CD14-positive monocyte (primary cell): ENCODE measurements around the gene LTBP1. TPM values are rescaled to one million over a fixed set of nuclear protein-coding genes. Genes with fewer than 3 reads are reported as not detected.

Experiments used
- DNase-seq, 3 donors: peaks; one replicate each; pipeline ENCODE4 v3.0.0-alpha.2; 2011 to 2022
- H2AFZ ChIP-seq: 2 replicates; pipeline ENCODE4 v1.6.0; 2012; ENCODE audit warnings: mild to moderate bottlenecking, low read depth, low read length, inconsistent platforms; ENCODE audit not compliant: insufficient read depth, poor library complexity, severe bottlenecking
- H3K27ac ChIP-seq, 2 donors: 1 replicate in 1 of 2; 2 replicates in 1 of 2; pipeline ENCODE4 v1.5.1; 2012 to 2013; ENCODE audit warnings: low read length in 2 of 2, control low read depth in 1 of 2, inconsistent platforms in 1 of 2, low read depth in 1 of 2, mild to moderate bottlenecking in 1 of 2
- H3K27me3 ChIP-seq, 2 donors: one replicate each; pipeline versions ENCODE4 v1.6.0 to v1.6.1; 2011 to 2013; ENCODE audit warnings: low read length in 2 of 2; ENCODE audit not compliant: control insufficient read depth in 2 of 2, insufficient read depth in 2 of 2
- H3K36me3 ChIP-seq, 2 donors: replicated peaks in 1 of 2; 1 replicate in 1 of 2; 2 replicates in 1 of 2; pipeline versions ENCODE4 v1.5.1 to v1.6.1; 2012 to 2013; ENCODE audit warnings: low read length in 2 of 2, control low read depth in 1 of 2, inconsistent platforms in 1 of 2, mild to moderate bottlenecking in 1 of 2; ENCODE audit not compliant: insufficient read depth in 2 of 2, control insufficient read depth in 1 of 2
- H3K4me1 ChIP-seq, 2 donors: 1 replicate in 1 of 2; 2 replicates in 1 of 2; pipeline versions ENCODE4 v1.5.1 to v1.6.1; 2012 to 2013; ENCODE audit warnings: low read length in 2 of 2, control low read depth in 1 of 2, inconsistent platforms in 1 of 2, mild to moderate bottlenecking in 1 of 2, moderate library complexity in 1 of 2; ENCODE audit not compliant: insufficient read depth in 2 of 2, control insufficient read depth in 1 of 2
- H3K4me2 ChIP-seq: replicated peaks from 2 replicates; pipeline ENCODE3; 2012; ENCODE audit warnings: low read length, moderate library complexity, mild to moderate bottlenecking; ENCODE audit not compliant: poor library complexity, severe bottlenecking; ENCODE audit errors: extremely low read depth
- H3K4me3 ChIP-seq, 3 experiments: fragments of 200-600 bp in 1 of 3; sonication (generic) in 1 of 3; replicated peaks in 1 of 3; 1 replicate in 2 of 3; 2 replicates in 1 of 3; pipeline ENCODE4 v1.5.1; 2011 to 2013; ENCODE audit warnings: low read length in 3 of 3, mild to moderate bottlenecking in 3 of 3, control low read depth in 2 of 3, low read depth in 2 of 3, inconsistent platforms in 1 of 3, moderate library complexity in 1 of 3
- H3K79me2 ChIP-seq: 2 replicates; pipeline ENCODE4 v1.6.0; 2012; ENCODE audit warnings: mild to moderate bottlenecking, control low read depth, inconsistent platforms, low read length, moderate library complexity; ENCODE audit not compliant: insufficient read depth
- H3K9ac ChIP-seq: 2 replicates; pipeline ENCODE4 v1.6.0; 2017; ENCODE audit warnings: low read length, mild to moderate bottlenecking; ENCODE audit not compliant: insufficient read depth, poor library complexity, severe bottlenecking
- H3K9me3 ChIP-seq, 2 donors: replicated peaks in 1 of 2; 1 replicate in 1 of 2; 2 replicates in 1 of 2; pipeline versions ENCODE4 v1.5.1 to v1.6.1; 2012 to 2013; ENCODE audit warnings: low read length in 2 of 2, control low read depth in 1 of 2; ENCODE audit not compliant: control insufficient read depth in 1 of 2, insufficient read depth in 1 of 2
- H4K20me1 ChIP-seq: 2 replicates; pipeline ENCODE4 v1.6.0; 2012; ENCODE audit warnings: mild to moderate bottlenecking, low read length, control low read depth, moderate library complexity; ENCODE audit not compliant: insufficient read depth
- H3K27ac Mint-ChIP-seq, 7 donors: one replicate each; pipeline ENCODE4 v1.8.0; 2020; ENCODE audit warnings: mild to moderate bottlenecking in 7 of 7, mixed read lengths in 7 of 7, moderate library complexity in 6 of 7, inconsistent platforms in 2 of 7
- H3K27me3 Mint-ChIP-seq, 3 donors: one replicate each; pipeline ENCODE4 v1.8.0; 2021 to 2022; ENCODE audit warnings: low read depth in 3 of 3, mild to moderate bottlenecking in 3 of 3, mixed read lengths in 3 of 3, moderate library complexity in 3 of 3, inconsistent platforms in 1 of 3
- H3K36me3 Mint-ChIP-seq, 2 donors: one replicate each; pipeline ENCODE4 v1.8.0; 2020; ENCODE audit warnings: mixed read lengths in 2 of 2, inconsistent platforms in 1 of 2, mild to moderate bottlenecking in 1 of 2
- H3K4me1 Mint-ChIP-seq: one replicate; pipeline ENCODE4 v1.8.0; 2020; ENCODE audit warnings: mild to moderate bottlenecking, mixed read lengths
- H3K4me3 Mint-ChIP-seq, 2 donors: one replicate each; pipeline ENCODE4 v1.8.0; 2020; ENCODE audit warnings: mild to moderate bottlenecking in 2 of 2, mixed read lengths in 2 of 2, moderate library complexity in 1 of 2
- H3K9me3 Mint-ChIP-seq, 7 donors: one replicate each; pipeline ENCODE4 v1.8.0; 2020 to 2022; ENCODE audit warnings: mixed read lengths in 7 of 7, mild to moderate bottlenecking in 6 of 7, moderate library complexity in 6 of 7, inconsistent platforms in 2 of 7
- WGBS: methylation state at CpG from one replicate; pipeline ENCODE4 v1.1.5; 2013; ENCODE audit warnings: missing lambda C conversion rate; ENCODE audit not compliant: insufficient coverage; 5-methylcytosine and 5-hydroxymethylcytosine counted together
- intact Hi-C, 2 donors: fragments of 100-400 bp; cut with micrococcal nuclease; formaldehyde crosslinking; loops; one replicate each; pipeline versions ENCODE4 v1.15.0 to v1.15.1; 2023
- polyA plus RNA-seq, 3 donors: library from polyadenylated mRNA; depleted of rRNA in 1 of 3; unstranded in 2 of 3; stranded (reverse) in 1 of 3; fragments of 300-500 nt in 2 of 3; fragments of >200 nt in 1 of 3; fragmentation: Illumina TruSeq in 2 of 3; gene quantifications; 1 replicate in 2 of 3; 2 replicates in 1 of 3; pipeline ENCODE4 v1.2.3, GENCODE V29; 2012 to 2021
- TF ChIP-seq, protein P1 (sequence below): fragments of 200-600 bp; IDR thresholded peaks from one replicate; pipeline ENCODE4 v1.8.0; 2022; ENCODE audit warnings: antibody characterized with exemption, mild to moderate bottlenecking

The LTBP1 gene
- polyA plus RNA-seq, 3 donors, result 0.18 to 0.24 TPM; not detected in 1

DNA sequence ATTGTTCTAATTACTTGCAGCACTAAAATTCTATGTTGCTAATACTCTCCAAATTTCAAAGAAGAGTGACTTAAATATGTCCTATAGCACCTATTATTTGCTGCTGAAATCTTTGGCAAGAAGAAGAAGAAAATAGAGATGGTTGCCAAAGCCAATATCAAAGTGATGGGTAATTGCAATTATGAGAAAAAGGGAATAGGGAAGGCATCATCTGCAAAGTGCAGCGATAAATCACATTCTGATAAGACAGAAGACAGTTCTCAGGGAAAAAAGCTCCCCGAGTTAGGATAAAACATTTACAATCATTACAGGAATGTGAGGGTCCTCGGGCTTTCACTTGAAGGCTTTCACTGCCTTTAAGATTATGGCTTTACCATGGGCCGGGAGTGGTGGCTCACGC, 457.6 kb downstream of the LTBP1 start:
- H3K4me3 ChIP-seq, result no peak overlapping the region
- peaks cover 0 to 9% (median 6%) of the 10 kb centered on the region in 7 donors for H3K9me3 Mint-ChIP-seq
- intact Hi-C loops, result no loop called here
- H3K4me1 ChIP-seq, result peaks cover 0 to 6% of the 10 kb centered on the region in 2 donors
- TF ChIP-seq, protein P1, sequence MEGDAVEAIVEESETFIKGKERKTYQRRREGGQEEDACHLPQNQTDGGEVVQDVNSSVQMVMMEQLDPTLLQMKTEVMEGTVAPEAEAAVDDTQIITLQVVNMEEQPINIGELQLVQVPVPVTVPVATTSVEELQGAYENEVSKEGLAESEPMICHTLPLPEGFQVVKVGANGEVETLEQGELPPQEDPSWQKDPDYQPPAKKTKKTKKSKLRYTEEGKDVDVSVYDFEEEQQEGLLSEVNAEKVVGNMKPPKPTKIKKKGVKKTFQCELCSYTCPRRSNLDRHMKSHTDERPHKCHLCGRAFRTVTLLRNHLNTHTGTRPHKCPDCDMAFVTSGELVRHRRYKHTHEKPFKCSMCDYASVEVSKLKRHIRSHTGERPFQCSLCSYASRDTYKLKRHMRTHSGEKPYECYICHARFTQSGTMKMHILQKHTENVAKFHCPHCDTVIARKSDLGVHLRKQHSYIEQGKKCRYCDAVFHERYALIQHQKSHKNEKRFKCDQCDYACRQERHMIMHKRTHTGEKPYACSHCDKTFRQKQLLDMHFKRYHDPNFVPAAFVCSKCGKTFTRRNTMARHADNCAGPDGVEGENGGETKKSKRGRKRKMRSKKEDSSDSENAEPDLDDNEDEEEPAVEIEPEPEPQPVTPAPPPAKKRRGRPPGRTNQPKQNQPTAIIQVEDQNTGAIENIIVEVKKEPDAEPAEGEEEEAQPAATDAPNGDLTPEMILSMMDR, result no peak
- no peaks in the 10 kb centered on the region for H4K20me1 ChIP-seq
- H3K79me2 ChIP-seq, result no peaks in the 10 kb centered on the region
- H3K36me3 ChIP-seq, result no peaks in the 10 kb centered on the region
- no peak overlapping the region for H2AFZ ChIP-seq
- H3K4me1 Mint-ChIP-seq, result peaks cover 16% of the 10 kb centered on the region
- no peaks in the 10 kb centered on the region for H3K36me3 Mint-ChIP-seq
- no peak overlapping the region for H3K9ac ChIP-seq
- no peaks in the 10 kb centered on the region for H3K27me3 ChIP-seq
- no peak overlapping the region for H3K4me3 Mint-ChIP-seq
- WGBS, result 90% methylated on average over 3 of the region's 5 CpGs
- peaks cover 1 to 5% (median 2%) of the 10 kb centered on the region in 3 donors for H3K27me3 Mint-ChIP-seq
- H3K4me2 ChIP-seq, result no peak overlapping the region
- no peak overlapping the region for H3K27ac ChIP-seq
- DNase-seq, result no peak
- H3K9me3 ChIP-seq, result peaks cover 0 to 4% of the 10 kb centered on the region in 2 donors
- no peak overlapping the region for H3K27ac Mint-ChIP-seq

- H3K36me3 Mint-ChIP-seq, result no peaks in the 10 kb centered on the region
- peaks cover 1 to 6% (median 2%) of the 10 kb centered on the region in 3 donors for H3K27me3 Mint-ChIP-seq
- 100% methylated on average over 1 of the region's 2 CpGs for WGBS
- H3K27ac ChIP-seq, result no peak overlapping the region
- H4K20me1 ChIP-seq, result no peaks in the 10 kb centered on the region
- H3K9ac ChIP-seq, result no peak overlapping the region
- H3K27me3 ChIP-seq, result no peaks in the 10 kb centered on the region
- H3K36me3 ChIP-seq, result no peaks in the 10 kb centered on the region
- DNase-seq, result no peak
- H3K9me3 ChIP-seq, result peaks cover 0 to 4% of the 10 kb centered on the region in 2 donors
- H3K4me1 ChIP-seq, result peaks cover 0 to 6% of the 10 kb centered on the region in 2 donors
- no peaks in the 10 kb centered on the region for H3K79me2 ChIP-seq
- H3K4me3 ChIP-seq, result no peak overlapping the region
- TF ChIP-seq, protein P1, result no peak
- peaks cover 0 to 9% (median 6%) of the 10 kb centered on the region in 7 donors for H3K9me3 Mint-ChIP-seq
- no peak overlapping the region for H3K4me3 Mint-ChIP-seq
- intact Hi-C loops, result no loop called here
- H3K27ac Mint-ChIP-seq, result no peak overlapping the region
- H3K4me1 Mint-ChIP-seq, result peaks cover 16% of the 10 kb centered on the region
- H2AFZ ChIP-seq, result no peak overlapping the region
- H3K4me2 ChIP-seq, result no peak overlapping the region
Observed at GRCh38 chr2:33406622-33407021, 459.9 kb downstream of the LTBP1 start.
